ENCODE measurements around the gene BLACAT1.

BLACAT1 gene

DNA sequence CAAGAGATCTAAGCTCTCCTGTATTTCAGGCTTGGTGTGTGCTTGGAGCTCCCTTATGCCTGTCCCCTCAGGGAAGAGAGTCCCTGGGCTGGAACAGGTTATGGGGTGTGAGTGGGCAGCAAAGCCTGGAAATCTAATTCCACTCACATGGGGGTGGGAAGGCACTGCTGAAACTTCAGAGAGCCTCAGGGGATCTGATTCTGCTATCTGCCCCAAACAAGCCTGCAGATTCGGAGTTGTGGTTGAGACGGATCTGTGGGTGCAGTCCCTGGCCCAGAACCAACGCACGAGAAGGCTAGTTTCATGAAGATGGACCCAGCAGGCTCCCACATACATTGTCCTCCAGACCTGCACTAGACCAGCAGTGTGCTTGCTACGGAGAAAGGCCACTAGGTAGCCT is 2.9 kb downstream of the BLACAT1 start:
- DNase-seq: no peak

- no peak for DNase-seq
These were observed 3.5 kb downstream of the BLACAT1 start for GRCh38 chr1:205452364-205452763.

- DNase-seq: no peak
These were observed 4.1 kb downstream of the BLACAT1 start for GRCh38 chr1:205451759-205452164.

GRCh38 chr1:205451202-205451601 is 4.6 kb downstream of the BLACAT1 start:
- no peak for DNase-seq

GRCh38 chr1:205450448-205450847 is 5.4 kb downstream of the BLACAT1 start:
- DNase-seq: no peak

- no peak for DNase-seq
These were observed 5.9 kb downstream of the BLACAT1 start for GRCh38 chr1:205449750-205450443.

DNA sequence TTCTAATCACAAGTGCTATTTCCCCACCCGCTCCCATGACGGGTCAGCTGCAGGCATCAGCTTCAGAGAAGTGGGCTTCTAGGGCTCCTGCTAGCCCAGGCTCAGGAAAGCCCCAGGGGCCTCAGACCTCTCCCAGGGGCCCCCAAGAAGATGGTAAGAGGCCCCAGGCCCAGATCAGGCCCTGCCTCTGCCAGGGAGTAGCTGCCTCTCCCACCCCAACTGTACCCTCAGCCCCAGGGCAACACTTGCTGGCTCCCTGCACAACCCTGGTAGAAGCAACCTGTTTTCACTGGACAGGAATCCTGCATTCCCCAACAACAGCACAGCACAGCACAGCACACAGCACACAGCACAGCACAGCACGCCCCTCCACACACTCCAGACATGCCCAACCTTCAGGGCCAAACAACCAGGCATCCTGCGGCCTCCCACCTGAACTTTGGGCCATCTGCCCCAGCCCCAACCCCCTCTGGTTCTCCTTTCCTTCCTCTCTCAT is 6.5 kb downstream of the BLACAT1 start:
- no peak for DNase-seq

DNA sequence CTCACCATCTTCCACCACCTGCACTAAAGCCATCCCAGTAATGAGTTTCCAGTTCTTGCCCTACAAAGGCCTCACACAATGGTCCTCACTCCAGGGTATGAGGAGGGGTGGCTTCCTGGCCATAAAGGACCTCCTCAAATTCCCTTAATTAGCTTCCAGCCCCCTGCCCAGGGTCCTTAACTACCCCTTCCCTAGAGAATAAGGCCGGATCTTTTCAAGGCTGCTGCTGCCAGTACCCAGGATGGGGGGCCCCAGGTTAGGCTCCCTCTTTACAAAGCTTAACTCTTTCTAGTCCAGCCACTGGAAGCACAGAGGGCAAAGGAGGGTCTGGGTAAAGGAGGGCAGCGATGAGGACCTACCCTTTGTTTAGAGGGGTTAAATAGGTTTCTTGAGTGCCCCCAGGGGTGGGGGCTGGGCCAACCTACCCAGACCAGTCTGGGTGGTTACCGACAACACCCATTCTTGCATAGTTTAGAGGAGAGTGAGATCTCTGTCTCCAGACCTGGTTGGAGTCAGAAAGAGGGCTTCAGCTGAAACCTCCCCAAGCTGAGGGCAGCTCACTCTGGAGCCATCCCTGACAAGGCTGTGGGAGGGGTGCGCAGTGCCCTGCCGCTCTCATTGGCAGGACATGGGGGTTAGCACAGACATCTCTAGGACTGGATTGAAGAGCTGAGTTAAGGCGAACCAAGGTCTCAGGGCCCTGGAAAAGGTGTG is 7.1 kb downstream of the BLACAT1 start:
- DNase-seq: no peak

DNA sequence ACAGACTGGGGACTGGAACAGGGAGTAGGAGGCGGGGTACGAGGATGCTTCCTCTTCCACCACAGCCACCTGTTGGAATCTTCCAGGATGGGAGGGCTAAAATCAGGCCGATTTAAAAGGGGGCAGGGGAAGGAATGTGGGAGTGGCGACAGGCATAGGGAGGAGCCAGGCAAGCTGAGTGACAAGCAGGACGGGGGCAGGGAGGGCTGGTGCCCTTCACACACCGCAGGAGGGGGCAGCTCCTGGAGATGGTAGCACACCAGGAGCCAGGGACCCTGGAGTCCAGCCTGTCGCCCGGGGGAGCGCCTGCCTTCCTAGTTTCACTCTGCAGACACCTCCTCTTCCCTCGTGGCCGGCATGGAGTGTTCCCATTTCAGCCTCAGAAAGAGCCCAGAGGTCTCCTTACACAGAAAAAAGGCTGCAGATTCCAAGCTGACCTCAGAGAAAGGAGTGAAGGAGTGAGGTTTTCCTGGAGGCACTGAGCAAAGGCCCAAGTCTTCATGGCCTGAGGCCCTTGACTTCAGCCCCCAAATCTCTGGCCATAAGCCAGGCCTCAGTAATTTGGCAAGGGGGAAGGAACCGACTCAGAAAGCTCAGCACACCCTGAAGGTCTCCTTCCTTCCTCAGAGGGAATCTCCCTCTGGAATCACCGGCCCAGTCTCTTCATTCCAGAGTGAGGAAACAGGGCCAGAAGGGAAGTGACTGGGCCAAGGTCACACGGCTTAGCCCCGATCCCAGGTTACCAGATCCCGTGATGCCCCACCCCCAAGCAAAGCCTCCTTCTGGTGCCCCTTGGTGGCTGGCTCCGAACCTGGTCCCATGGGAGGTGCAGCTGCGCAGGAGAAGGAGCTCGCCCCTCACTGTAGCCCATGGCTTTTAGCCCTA is 8.1 kb downstream of the BLACAT1 start:
- no peak for DNase-seq

DNA sequence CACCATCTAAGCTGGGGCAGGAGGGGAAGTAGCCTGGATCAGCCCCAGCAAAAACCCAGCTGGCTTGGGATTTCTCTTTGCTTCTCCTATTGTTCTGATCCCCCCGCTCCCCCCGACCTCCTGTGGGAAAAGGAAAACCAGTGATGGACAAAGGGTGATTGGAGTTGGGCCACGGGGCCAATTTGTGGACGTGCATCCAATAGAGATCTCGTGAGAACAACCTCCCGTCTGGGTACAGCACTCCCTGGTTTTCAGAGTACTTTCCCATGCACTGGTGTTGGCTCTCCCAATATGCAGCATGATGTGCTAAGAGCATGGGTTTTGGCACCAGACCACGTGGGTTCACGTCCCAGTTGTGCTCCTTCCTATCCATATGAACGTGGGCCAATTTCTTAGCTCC is 9.0 kb downstream of the BLACAT1 start:
- DNase-seq: no peak

GRCh38 chr1:205445646-205445935 is 10.3 kb downstream of the BLACAT1 start:
- no peak for DNase-seq

DNA sequence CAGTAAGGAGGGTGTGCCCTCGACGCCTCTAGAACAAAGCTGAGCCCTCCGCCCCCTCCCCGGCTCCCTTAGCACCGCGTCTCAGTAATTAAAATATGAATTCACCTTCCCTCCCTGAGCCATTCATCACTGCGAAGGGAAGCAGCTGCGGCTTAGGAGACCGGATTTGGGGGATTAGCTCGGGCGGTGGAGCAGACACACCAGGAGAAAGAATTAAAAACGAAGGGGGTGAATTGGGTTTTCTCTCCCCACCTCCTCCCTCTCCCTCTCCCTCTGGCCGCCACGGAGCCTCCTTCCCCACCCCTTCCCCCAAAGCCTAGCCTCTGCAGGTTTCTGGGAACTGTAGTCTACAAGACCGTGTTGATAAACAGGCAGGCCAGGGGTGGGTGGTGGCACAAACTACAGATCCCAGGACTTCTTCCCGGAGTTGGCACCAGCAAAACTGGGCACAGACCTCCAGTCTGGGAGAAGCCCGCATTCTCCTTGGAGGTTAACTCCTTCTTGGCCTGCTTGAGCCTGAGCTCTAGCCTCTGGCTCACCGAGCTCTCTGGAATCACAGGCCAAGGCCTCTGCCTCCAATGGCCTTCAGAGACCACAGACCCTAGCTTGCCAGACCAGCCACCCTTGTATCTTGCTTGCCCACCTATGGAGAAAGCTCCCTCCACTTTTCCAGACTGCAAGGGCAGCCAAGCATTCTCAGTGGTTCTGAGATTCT is 10.8 kb downstream of the BLACAT1 start:
- no peak for DNase-seq

GRCh38 chr1:205444300-205444930 is 11.4 kb downstream of the BLACAT1 start:
- no peak for DNase-seq

DNA sequence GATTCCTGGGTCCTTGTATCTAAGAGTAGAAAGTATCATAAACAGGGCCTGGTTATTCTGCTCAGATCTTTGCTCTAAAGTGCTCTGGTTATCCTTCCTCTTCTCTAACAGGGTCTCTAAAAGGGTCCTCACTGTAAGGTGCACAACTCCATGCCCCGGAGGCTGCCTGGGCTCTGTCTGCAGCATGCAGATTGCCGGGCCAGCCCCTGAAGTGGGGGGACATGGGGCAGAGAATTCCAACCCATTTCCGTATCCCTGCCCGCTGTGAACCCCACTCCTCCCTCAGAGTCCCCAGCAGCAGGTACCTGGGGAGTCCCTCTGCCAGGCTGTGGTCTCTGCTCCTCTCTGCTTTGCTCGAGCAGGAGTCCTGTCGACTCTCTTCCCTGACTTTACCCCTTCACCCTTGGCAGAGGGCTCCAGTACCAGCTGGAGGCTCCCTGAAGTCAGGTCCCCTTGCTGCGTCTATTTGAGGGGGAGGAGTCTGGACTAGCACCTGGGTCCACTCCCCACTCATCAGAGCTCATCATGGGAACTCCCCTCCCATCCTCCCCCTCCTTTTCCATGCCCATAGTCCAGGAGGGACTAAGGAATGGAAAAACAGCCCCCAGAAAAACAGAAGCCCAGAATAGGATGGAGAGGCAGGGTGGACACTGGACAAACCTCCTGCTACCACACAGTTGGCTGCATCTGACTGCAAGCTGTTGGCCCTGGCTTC is 12.1 kb downstream of the BLACAT1 start:
- no peak for DNase-seq

GRCh38 chr1:205442051-205442725 is 13.7 kb downstream of the BLACAT1 start:
- no peak for DNase-seq

GRCh38 chr1:205441716-205442050 is 14.2 kb downstream of the BLACAT1 start:
- no peak for DNase-seq

DNA sequence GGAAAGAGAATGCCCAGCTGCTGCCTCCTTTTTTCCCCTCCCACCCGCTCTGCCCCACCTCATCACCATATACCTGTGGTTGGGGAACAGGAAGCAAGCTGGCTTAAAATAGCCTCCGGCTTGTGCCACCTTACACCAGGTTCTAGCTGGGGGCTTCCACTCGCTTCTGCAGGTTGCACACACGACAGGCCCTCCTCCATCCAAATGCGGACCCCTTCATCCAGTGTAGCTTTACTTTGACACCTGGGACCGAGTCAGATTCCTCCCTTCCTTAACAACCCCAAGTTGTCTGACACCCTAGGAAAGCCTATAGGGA is 14.6 kb downstream of the BLACAT1 start:
- DNase-seq: no peak

GRCh38 chr1:205440476-205441317 is 15.1 kb downstream of the BLACAT1 start:
- DNase-seq: peak; percentile 43

DNA sequence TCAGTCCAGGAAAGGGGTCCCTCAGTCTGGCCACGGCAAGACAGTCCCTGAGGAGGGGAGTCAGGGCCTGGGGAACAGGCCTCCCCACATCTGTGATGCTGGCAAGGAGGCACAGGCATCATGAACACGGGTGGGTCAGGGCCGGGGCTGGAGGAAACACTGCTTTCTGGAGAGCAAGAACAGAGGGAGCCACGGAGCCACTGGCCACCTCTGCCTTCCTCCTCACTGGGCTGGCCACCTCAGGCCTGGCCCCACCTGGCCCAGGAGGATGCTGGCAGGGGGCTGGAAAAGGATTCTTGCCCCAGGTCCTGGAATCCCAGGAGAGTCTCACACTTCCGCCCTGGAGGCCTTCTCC is 15.7 kb downstream of the BLACAT1 start:
- DNase-seq: no peak
